Measurements from ENCODE around the gene DDX39B.

The DDX39B gene

GRCh38 chr6:31574106-31575061 is 32.6 kb upstream of the DDX39B start:
- no peak for TF ChIP-seq ZBTB7A (IDR thresholded peaks at IDR 0.05; ENCODE audit: low read depth)
- no peak for TF ChIP-seq TAF1 (IDR thresholded peaks at IDR 0.05; ENCODE audit: low read depth)
- TF ChIP-seq CREB1 (IDR thresholded peaks at IDR 0.05; ENCODE audit: low read depth) = no peak
- no peak for TF ChIP-seq RAD21 (IDR thresholded peaks at IDR 0.05; ENCODE audit: low read depth)
- no peak for TF ChIP-seq EGR1 (IDR thresholded peaks at IDR 0.05)
- TF ChIP-seq YY1 (IDR thresholded peaks at IDR 0.05; ENCODE audit: low read depth) = no peak
- TF ChIP-seq TCF12 (IDR thresholded peaks at IDR 0.05; ENCODE audit: low read depth) = no peak
- no peak for TF ChIP-seq TEAD4 (IDR thresholded peaks at IDR 0.05)
- TF ChIP-seq CEBPB (IDR thresholded peaks at IDR 0.05) = no peak
- no peak for TF ChIP-seq MAX (IDR thresholded peaks at IDR 0.05)
- no peak for TF ChIP-seq EP300 (IDR thresholded peaks at IDR 0.05; ENCODE audit: borderline replicate concordance)
- TF ChIP-seq USF1 (IDR thresholded peaks at IDR 0.05) = no peak
- no peak for TF ChIP-seq FOXM1 (IDR thresholded peaks at IDR 0.05; ENCODE audit: borderline replicate concordance, low read depth)
- TF ChIP-seq REST (IDR thresholded peaks at IDR 0.05; ENCODE audit: low read depth) = no peak
- no peak for TF ChIP-seq NFIC (IDR thresholded peaks at IDR 0.05)

DNA sequence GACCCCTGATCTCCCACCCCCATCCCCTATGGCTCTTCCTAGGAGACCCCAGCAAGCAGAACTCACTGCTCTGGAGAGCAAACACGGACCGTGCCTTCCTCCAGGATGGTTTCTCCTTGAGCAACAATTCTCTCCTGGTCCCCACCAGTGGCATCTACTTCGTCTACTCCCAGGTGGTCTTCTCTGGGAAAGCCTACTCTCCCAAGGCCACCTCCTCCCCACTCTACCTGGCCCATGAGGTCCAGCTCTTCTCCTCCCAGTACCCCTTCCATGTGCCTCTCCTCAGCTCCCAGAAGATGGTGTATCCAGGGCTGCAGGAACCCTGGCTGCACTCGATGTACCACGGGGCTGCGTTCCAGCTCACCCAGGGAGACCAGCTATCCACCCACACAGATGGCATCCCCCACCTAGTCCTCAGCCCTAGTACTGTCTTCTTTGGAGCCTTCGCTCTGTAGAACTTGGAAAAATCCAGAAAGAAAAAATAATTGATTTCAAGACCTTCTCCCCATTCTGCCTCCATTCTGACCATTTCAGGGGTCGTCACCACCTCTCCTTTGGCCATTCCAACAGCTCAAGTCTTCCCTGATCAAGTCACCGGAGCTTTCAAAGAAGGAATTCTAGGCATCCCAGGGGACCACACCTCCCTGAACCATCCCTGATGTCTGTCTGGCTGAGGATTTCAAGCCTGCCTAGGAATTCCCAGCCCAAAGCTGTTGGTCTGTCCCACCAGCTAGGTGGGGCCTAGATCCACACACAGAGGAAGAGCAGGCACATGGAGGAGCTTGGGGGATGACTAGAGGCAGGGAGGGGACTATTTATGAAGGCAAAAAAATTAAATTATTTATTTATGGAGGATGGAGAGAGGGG is 31.7 kb upstream of the DDX39B start:
- no peak for TF ChIP-seq FOXM1 (IDR thresholded peaks at IDR 0.05; ENCODE audit: borderline replicate concordance, low read depth)
- TF ChIP-seq CREB1 (IDR thresholded peaks at IDR 0.05; ENCODE audit: low read depth) = no peak

DNA sequence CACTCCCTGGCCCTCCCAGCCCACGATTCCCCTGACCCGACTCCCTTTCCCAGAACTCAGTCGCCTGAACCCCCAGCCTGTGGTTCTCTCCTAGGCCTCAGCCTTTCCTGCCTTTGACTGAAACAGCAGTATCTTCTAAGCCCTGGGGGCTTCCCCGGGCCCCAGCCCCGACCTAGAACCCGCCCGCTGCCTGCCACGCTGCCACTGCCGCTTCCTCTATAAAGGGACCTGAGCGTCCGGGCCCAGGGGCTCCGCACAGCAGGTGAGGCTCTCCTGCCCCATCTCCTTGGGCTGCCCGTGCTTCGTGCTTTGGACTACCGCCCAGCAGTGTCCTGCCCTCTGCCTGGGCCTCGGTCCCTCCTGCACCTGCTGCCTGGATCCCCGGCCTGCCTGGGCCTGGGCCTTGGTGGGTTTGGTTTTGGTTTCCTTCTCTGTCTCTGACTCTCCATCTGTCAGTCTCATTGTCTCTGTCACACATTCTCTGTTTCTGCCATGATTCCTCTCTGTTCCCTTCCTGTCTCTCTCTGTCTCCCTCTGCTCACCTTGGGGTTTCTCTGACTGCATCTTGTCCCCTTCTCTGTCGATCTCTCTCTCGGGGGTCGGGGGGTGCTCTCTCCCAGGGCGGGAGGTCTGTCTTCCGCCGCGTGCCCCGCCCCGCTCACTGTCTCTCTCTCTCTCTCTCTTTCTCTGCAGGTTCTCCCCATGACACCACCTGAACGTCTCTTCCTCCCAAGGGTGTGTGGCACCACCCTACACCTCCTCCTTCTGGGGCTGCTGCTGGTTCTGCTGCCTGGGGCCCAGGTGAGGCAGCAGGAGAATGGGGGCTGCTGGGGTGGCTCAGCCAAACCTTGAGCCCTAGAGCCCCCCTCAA is 30.5 kb upstream of the DDX39B start, which contains the start of gene LTA:
Gene LTA (plus strand): TSS at position 249 of the 871 bp plus-strand sequence. CDS start 454 bp downstream, at position 703.
- TF ChIP-seq USF1 (IDR thresholded peaks at IDR 0.05) (no peak), NFIC (IDR thresholded peaks at IDR 0.05) (no peak), EP300 (IDR thresholded peaks at IDR 0.05; ENCODE audit: borderline replicate concordance) (no peak), TAF1 (IDR thresholded peaks at IDR 0.05; ENCODE audit: low read depth) (no peak), ZBTB7A (IDR thresholded peaks at IDR 0.05; ENCODE audit: low read depth) (no peak), TEAD4 (IDR thresholded peaks at IDR 0.05) (no peak), MAX (IDR thresholded peaks at IDR 0.05) (no peak), FOXM1 (IDR thresholded peaks at IDR 0.05; ENCODE audit: borderline replicate concordance, low read depth) (no peak), CREB1 (IDR thresholded peaks at IDR 0.05; ENCODE audit: low read depth) (no peak), CEBPB (IDR thresholded peaks at IDR 0.05) (no peak), REST (IDR thresholded peaks at IDR 0.05; ENCODE audit: low read depth) (no peak)

DNA sequence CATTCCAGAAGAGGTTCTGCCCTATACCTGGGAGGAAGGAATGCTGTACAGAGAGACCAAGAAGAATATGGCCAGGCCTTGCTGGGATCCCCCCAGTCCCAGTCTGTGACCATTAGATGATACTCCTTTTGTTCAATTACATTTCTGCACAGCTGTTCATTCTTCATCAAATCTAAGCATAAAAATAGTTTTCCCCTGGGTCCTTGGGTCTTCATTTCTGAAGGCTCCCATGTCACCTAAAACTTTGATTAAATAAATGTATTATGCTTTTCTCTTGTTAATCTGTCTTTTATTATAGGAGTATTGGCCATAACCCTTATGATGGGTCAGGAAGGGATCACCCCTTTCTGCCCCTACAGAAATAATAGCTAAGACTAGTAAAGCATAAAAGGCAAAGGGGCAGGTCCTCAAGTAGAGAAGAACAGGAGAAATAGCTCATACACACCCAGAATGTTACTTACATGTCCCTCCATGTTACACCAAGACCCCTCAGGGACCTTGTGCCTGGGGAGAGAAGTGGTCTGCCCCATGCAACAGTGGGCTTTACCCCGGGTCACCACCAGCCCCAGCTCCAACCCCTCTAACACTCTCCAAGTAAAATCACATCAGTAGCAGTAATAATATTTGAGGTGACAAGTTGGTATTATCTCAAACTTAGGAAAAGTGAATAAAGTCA is 28.2 kb upstream of the DDX39B start:
- TF ChIP-seq NFIC (IDR thresholded peaks at IDR 0.05) = no peak
- TF ChIP-seq YY1 (IDR thresholded peaks at IDR 0.05; ENCODE audit: low read depth) = no peak
- no peak for TF ChIP-seq CEBPB (IDR thresholded peaks at IDR 0.05)
- TF ChIP-seq TEAD4 (IDR thresholded peaks at IDR 0.05) = no peak
- no peak for TF ChIP-seq EGR1 (IDR thresholded peaks at IDR 0.05)
- no peak for TF ChIP-seq MAX (IDR thresholded peaks at IDR 0.05)
- TF ChIP-seq EP300 (IDR thresholded peaks at IDR 0.05; ENCODE audit: borderline replicate concordance) = no peak
- TF ChIP-seq ZBTB7A (IDR thresholded peaks at IDR 0.05; ENCODE audit: low read depth) = no peak
- TF ChIP-seq FOXM1 (IDR thresholded peaks at IDR 0.05; ENCODE audit: borderline replicate concordance, low read depth) = no peak
- no peak for TF ChIP-seq TCF12 (IDR thresholded peaks at IDR 0.05; ENCODE audit: low read depth)
- no peak for TF ChIP-seq USF1 (IDR thresholded peaks at IDR 0.05)
- TF ChIP-seq CREB1 (IDR thresholded peaks at IDR 0.05; ENCODE audit: low read depth) = no peak
- no peak for TF ChIP-seq REST (IDR thresholded peaks at IDR 0.05; ENCODE audit: low read depth)
- no peak for TF ChIP-seq TAF1 (IDR thresholded peaks at IDR 0.05; ENCODE audit: low read depth)
